Fibroblast of villous mesenchyme (primary cell): Measurements from ENCODE around the gene B4GALT5. TPM values are rescaled to one million over a fixed set of nuclear protein-coding genes. Genes with fewer than 3 reads are reported as not detected.

Experiments used
- DNase-seq: peaks from one replicate; pipeline ENCODE4 v3.0.0-alpha.2; 2010; ENCODE audit warnings: low read depth
- H3K4me3 ChIP-seq: 2 replicates; pipeline ENCODE4 v1.5.1; 2011; ENCODE audit warnings: low read depth, mild to moderate bottlenecking, low read length
- CTCF ChIP-seq: IDR thresholded peaks from 2 replicates; pipeline ENCODE4 v1.5.1; 2012; ENCODE audit warnings: low read depth, mild to moderate bottlenecking, low read length; ENCODE audit not compliant: insufficient read depth
- total RNA-seq: library from RNA; depleted of rRNA; stranded (reverse); fragments of >200 nt; gene quantifications from 2 replicates; pipeline ENCODE4 v1.2.3, GENCODE V29; 2012

B4GALT5 gene
- total RNA-seq, 1 donor, result 33.7 TPM

- H3K4me3 ChIP-seq, result no peak overlapping the region
- TF ChIP-seq CTCF, result no peak
- DNase-seq, result no peak
These were observed 70.9 kb downstream of the B4GALT5 start for GRCh38 chr20:49642816-49643215.

DNA sequence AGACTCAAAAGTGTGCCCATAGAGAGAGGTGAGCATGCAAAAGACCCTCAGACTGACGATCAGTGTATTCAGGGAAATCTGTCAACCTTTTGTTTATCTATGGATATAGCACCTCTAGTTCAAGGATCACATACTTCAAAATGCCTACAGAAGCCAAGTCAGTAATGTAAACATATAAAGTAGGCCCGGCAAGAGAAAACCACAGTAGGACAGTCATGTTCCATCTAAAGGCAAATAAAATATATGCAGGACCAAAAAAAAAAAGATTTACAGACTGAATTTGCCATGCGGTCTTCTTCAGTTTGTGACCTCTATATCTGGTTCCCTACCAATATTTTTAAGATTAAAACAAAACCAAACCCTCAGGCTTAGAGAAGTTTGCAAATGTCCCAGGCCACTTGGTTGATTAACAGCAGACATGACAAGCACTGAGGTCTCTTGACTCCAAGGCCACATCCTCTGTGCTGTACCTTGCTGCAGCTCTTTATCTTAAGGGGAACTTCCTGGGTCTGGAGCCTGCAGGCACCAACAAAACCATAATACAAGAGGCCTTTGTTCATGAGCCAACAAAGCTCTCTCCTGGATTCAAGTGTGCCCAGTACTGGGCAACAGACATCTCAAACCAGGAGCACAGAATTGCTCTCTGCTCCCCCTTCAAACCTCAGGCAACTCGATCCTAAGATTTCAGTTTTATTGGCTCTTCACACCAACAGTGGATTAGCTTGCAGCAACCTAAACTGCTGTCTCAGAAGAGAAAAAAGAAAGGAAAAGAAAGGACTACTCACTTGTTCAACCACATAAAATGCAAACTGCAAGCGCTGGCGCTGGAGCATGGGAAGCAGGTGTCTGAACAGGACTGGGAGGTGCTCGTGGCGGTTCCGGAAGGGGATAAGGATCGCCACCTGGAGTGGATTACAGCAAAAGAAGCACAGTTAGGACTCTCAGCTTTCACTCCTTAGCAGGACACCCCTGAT, 71.7 kb downstream of the B4GALT5 start:
- no peak for TF ChIP-seq CTCF
- DNase-seq, result no peak
- H3K4me3 ChIP-seq, result no peak overlapping the region

GRCh38 chr20:49637046-49637637, 76.5 kb downstream of the B4GALT5 start:
- DNase-seq, result no peak
- no peak for TF ChIP-seq CTCF
- H3K4me3 ChIP-seq, result no peak overlapping the region

- no peak for TF ChIP-seq CTCF
These were observed 77.2 kb downstream of the B4GALT5 start for GRCh38 chr20:49636447-49636846.

DNA sequence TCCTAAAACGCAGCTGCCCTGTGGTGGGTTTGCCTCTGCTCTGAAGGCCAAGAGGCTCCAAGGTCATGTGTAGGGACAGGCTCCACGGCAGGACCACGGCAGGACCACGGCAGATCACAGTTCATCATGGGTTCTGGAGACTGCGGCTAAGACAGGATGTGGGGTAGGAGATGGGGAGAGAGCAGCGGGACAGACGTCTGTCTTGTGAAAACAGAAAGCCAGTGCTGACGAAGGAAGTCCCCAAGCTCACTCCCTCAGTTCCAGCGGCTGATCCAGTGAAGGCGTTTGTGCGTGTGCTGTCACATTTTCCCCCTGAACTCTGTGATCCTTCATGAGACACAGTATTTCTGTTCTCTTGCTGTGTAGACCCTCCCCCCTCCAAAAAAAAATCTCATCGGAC, 77.8 kb downstream of the B4GALT5 start:
- TF ChIP-seq CTCF, result no peak
- DNase-seq, result no peak
- no peak overlapping the region for H3K4me3 ChIP-seq

More at GRCh38 chr20:49636447-49636846, 77.2 kb downstream of the B4GALT5 start:
- H3K4me3 ChIP-seq, result no peak overlapping the region
- no peak for DNase-seq

- DNase-seq, result peak; percentile 35
- H3K4me3 ChIP-seq, result no peak overlapping the region
- no peak for TF ChIP-seq CTCF
These were observed 78.5 kb downstream of the B4GALT5 start for GRCh38 chr20:49635166-49635565.
